IMR-90 (cell line): ENCODE measurements around the gene ARPC2.

Source experiments
- MAFK ChIP-seq: IDR thresholded peaks from 2 replicates; pipeline ENCODE4 v1.6.1; 2012; ENCODE audit warnings: low read depth, low read length, improper control_type of control experiment
- POLR2A ChIP-seq: IDR thresholded peaks from 2 replicates; pipeline ENCODE4 v1.6.1; 2012; ENCODE audit warnings: mild to moderate bottlenecking, low read depth, low read length
- TF ChIP-seq, protein P1 (sequence below): conservative IDR thresholded peaks from 2 replicates; pipeline ENCODE4 v1.5.1; 2012; ENCODE audit warnings: mild to moderate bottlenecking, low read depth, low read length, improper control_type of control experiment

DNA sequence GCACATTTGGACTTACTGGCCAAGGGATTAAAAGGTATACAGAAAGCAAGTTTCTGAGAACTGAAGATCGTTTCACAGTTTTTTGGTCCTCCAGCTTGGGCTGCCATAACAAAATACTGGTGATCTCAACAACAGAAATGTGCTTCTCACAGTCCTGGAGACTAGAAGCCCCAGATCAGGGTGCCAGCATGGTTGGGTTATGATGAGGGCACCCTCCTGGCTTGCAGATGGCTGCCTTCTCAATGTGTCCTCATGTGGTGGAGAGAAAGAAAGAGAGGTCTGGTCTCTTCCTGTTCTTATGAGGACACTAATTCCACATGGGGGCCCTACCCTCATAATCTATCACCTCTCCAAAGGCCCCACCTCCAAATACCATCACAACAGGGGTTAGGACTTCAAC lies 30.1 kb upstream of the ARPC2 start:
- TF ChIP-seq, protein P1, sequence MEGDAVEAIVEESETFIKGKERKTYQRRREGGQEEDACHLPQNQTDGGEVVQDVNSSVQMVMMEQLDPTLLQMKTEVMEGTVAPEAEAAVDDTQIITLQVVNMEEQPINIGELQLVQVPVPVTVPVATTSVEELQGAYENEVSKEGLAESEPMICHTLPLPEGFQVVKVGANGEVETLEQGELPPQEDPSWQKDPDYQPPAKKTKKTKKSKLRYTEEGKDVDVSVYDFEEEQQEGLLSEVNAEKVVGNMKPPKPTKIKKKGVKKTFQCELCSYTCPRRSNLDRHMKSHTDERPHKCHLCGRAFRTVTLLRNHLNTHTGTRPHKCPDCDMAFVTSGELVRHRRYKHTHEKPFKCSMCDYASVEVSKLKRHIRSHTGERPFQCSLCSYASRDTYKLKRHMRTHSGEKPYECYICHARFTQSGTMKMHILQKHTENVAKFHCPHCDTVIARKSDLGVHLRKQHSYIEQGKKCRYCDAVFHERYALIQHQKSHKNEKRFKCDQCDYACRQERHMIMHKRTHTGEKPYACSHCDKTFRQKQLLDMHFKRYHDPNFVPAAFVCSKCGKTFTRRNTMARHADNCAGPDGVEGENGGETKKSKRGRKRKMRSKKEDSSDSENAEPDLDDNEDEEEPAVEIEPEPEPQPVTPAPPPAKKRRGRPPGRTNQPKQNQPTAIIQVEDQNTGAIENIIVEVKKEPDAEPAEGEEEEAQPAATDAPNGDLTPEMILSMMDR, result no peak
- TF ChIP-seq MAFK (no peak), POLR2A (no peak)
